ENCODE data around the gene GPER1. TPM values are rescaled to one million over a fixed set of nuclear protein-coding genes. Genes with fewer than 3 reads are reported as not detected.
"Not testable (repeated sequence)": the region's sequence is repeated elsewhere in the genome, so short reads cannot be mapped to it uniquely, and the experiment has no call there.

The GPER1 gene
- total RNA-seq, 1 donor from 2014 or later, result not detected

GRCh38 chr7:1127001-1127400 is 39.1 kb downstream of the GPER1 start:
- no peak for DNase-seq
- Mint-ChIP-seq H3K9me3 (no peaks in the 10 kb centered on the region), H3K36me3 (ENCODE audit: low read depth) (no peaks in the 10 kb centered on the region), H3K4me1 (no peaks in the 10 kb centered on the region), H3K27me3 (no peaks in the 10 kb centered on the region), H3K4me3 (no peak overlapping the region), H3K27ac (no peak overlapping the region)
- intact Hi-C loops (cut with micrococcal nuclease), result no loop called here

- no peak overlapping the region for H3K27ac Mint-ChIP-seq
- H3K27me3 Mint-ChIP-seq, result no peaks in the 10 kb centered on the region
- no peaks in the 10 kb centered on the region for H3K9me3 Mint-ChIP-seq
- H3K4me3 Mint-ChIP-seq, result no peak overlapping the region
- intact Hi-C loops (cut with micrococcal nuclease), result no loop called here
- H3K36me3 Mint-ChIP-seq (ENCODE audit: low read depth), result no peaks in the 10 kb centered on the region
- no peaks in the 10 kb centered on the region for H3K4me1 Mint-ChIP-seq
- DNase-seq, result no peak
Measured at GRCh38 chr7:1129431-1129830, 41.5 kb downstream of the GPER1 start.

DNA sequence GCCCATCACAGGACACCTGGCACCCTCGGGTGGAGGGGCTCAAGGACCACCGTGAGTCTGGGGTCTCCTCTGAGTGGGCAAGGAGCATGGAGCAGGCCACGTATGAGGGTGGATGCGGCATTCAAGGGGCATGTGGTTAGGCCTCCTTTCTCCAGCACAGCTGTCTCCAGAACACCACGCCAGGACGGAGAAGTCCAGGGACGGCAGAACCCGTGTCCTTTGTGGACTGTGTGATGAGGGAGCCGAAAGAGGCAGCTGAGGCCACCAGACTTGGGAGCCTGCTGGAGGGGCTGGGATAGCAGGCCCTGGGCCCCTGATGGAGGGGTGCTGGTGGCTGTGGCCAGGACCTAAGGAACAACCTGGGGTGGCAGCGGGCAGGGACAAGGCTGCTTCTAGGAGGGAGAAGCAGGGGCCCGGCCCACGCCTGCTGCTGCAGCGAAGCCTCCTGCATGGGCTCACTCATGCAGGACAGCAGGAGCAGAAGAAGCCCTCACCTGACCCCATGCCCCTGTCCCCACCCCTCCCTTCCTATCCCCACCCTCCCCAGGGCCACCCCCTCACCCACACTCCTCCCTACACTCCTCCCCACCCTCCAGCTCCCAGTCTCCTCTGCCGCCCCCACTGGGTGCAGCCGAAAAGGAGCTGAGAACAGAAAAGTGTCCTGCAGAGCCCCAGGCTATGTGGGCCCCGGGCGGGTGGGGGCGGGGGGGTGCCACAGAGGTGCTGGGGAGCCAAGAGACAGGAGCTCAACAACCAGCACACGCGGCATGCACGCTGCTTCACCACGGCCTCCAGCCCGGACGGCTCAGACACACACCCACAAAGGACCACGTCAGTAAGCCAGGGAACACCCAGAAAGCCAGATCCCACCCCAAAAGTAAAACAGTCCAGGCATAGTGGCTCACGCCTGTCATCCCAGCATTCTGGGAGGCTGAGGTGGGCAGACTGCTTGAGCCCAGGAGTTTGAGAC is 42.4 kb downstream of the GPER1 start:
- Mint-ChIP-seq H3K36me3 (ENCODE audit: low read depth) (no peaks in the 10 kb centered on the region), H3K4me3 (no peak overlapping the region), H3K9me3 (no peaks in the 10 kb centered on the region), H3K4me1 (no peaks in the 10 kb centered on the region), H3K27me3 (no peaks in the 10 kb centered on the region), H3K27ac (no peak overlapping the region)
- DNase-seq, result no peak
- intact Hi-C loops (cut with micrococcal nuclease), result loop anchor here (10.0 kb wide), 1 partner anchor 156 kb away; the partner anchor contains the start of gene COX19

DNA sequence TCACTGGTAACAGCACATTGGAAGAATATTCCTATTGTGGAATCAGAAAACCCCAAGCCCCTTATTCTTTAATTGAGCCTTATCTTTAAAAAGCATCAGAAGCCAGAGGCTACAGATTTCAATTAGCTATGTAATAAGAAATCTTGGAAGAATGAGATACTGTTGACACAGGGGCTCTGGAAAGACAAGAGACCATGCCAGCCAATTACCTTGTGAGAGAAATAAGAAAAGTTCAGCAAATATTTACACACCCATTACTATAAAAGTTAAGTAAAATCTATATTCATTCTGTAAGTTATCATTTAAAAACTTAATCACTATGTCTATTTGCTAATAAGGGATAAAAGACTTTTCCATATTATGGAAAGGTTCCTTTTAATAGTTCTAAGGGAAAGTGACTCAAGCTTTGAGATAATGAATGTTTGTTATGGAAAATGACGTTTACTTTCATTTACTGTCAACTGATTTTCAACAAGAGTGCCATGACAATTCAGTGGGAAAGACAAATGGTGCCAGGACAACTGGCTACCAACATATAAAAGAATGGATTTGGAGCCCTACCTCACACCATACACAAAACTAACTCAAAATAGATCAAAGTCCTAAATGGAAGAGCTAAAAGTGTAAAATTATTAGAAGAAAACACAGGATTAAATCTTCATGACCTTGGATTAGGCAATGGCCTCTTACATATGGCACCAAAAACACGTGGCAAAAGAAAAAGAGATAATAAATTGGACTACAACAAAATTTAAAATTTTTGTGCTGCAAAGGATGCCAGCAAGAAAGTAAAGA is 43.8 kb downstream of the GPER1 start:
- DNase-seq, result no peak
- H3K4me3 Mint-ChIP-seq, result no peak overlapping the region
- no peaks in the 10 kb centered on the region for H3K9me3 Mint-ChIP-seq
- no peak overlapping the region for H3K27ac Mint-ChIP-seq
- intact Hi-C loops (cut with micrococcal nuclease), result loop anchor here (10.0 kb wide), 1 partner anchor 157 kb away; the partner anchor contains the start of gene COX19
- no peaks in the 10 kb centered on the region for H3K27me3 Mint-ChIP-seq
- H3K36me3 Mint-ChIP-seq (ENCODE audit: low read depth), result no peaks in the 10 kb centered on the region
- peaks cover 1% of the 10 kb centered on the region for H3K4me1 Mint-ChIP-seq

GRCh38 chr7:1134951-1135350 is 47.0 kb downstream of the GPER1 start:
- Mint-ChIP-seq H3K4me3 (no peak overlapping the region), H3K27ac (no peak overlapping the region), H3K4me1 (peaks cover 10% of the 10 kb centered on the region), H3K36me3 (ENCODE audit: low read depth) (no peaks in the 10 kb centered on the region), H3K9me3 (no peaks in the 10 kb centered on the region), H3K27me3 (no peaks in the 10 kb centered on the region)
- intact Hi-C loops (cut with micrococcal nuclease), result loop anchor here (5.0 to 10.0 kb wide), 3 partner anchors 93 to 258 kb away; partner anchors contain the start of genes COX19, GET4 and GPR146
- DNase-seq, result no peak

DNA sequence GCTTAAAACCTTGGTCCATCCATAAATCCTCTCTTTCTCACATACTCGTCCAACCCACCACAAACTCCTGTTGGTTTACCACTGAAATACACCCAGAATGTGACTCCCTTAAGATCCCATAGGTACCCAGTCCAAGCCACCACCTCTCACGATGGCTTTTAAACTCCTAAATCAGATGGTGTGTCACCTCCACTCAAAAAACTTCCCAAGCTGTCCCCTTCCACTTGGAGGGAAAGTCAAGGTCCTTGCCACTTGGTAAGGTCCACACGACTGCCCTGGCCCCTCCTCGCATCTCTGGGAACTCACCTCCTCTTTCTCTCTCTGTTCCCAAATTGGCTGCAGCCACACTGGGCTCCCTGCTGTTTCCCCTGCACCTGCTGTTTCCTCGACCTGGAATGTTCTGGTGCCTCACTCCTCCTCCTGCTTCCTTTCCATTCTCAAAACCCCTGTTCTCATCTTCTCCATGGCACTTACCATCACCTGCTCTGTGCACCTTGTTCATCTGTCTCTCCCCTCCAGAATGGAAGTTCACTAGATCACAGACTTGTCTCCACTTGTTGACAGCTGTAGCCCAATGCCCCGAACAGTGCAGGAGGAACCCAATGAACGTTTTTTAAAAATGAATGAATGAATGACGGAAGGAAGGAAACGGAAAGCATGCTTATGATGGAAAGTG is 49.1 kb downstream of the GPER1 start:
- no peaks in the 10 kb centered on the region for H3K36me3 Mint-ChIP-seq (ENCODE audit: low read depth)
- DNase-seq, result peak; percentile 68
- H3K27me3 Mint-ChIP-seq, result no peaks in the 10 kb centered on the region
- peak overlapping the region; percentile 80 for H3K27ac Mint-ChIP-seq
- H3K4me1 Mint-ChIP-seq, result peaks cover 10% of the 10 kb centered on the region
- peak overlapping the region; percentile 79 for H3K4me3 Mint-ChIP-seq
- no peaks in the 10 kb centered on the region for H3K9me3 Mint-ChIP-seq
- intact Hi-C loops (cut with micrococcal nuclease), result loop anchor here (5.0 to 10.0 kb wide), 3 partner anchors 95 to 260 kb away; partner anchors contain the start of genes COX19, GET4 and GPR146

DNA sequence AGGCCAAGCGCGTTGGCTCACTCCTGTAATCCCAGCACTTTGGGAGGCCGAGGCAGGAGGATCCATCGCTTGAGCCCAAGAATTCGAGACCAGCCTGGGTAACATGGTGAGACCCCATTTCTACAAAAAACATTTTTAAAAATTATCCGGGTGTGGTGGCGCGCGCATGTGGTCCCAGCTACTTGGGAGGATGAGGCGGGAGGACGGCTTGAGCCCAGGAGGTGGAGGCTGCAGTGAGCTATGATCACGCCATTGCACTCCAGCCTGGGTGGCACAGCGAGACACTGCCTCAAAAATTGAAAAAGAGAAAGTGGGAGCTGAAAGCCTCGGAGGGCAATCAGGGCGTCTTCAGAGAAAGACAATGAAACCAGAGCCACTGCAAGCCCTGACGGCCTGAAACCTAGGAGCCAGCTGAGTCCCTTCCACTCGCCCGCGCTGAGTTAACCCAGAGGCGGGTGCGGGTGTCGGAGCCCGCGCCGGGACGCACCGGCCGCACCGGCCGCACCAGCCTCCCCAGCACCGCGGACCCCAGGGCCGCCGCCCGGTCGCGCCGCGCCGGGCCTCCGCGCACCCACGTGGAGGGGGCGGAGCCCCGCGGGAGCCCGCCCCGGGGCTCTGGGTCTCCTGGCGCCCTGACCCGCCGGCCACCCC is 49.7 kb downstream of the GPER1 start:
- H3K9me3 Mint-ChIP-seq, result no peaks in the 10 kb centered on the region
- no peaks in the 10 kb centered on the region for H3K36me3 Mint-ChIP-seq (ENCODE audit: low read depth)
- no peaks in the 10 kb centered on the region for H3K27me3 Mint-ChIP-seq
- intact Hi-C loops (cut with micrococcal nuclease), result loop anchor here (1.0 to 10.0 kb wide), 5 partner anchors 23 to 260 kb away; partner anchors contain the start of genes COX19, GET4, GPR146 and ZFAND2A
- peaks cover 10% of the 10 kb centered on the region for H3K4me1 Mint-ChIP-seq
- DNase-seq, result no peak
- H3K27ac Mint-ChIP-seq, result peak overlapping the region; percentile 93
- H3K4me3 Mint-ChIP-seq, result peak overlapping the region; percentile 87

DNA sequence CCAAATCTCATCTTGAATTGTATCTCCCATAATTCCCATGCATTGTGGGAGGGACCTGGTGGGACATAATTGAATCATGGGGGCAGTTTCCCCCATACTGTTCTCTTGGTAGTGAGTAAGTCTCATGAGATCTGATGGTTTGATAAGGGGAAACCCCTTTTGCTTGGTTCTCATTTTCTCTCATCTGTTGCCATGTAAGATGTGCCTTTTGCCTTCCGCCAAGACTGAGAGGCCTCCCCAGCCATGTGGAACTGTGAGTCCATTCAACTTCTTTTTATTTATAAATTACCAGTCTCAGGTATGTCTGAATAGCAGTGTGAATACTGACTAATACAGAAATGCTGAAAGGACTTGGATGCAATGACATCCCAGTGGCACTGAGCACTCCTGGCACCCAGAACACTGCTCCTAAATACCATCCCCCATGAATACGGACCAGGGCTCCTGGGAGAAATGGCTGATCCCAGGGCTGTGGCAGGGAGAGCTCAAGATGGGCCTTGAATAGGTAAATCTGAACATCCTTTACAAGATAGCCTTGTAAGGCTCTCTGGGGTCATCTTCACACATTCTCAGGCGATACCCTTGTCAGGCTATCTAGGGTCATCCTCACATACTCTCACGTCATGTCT is 52.7 kb downstream of the GPER1 start:
- H3K4me3 Mint-ChIP-seq, result no peak overlapping the region

GRCh38 chr7:1141651-1142050 is 53.7 kb downstream of the GPER1 start:
- no peaks in the 10 kb centered on the region for H3K9me3 Mint-ChIP-seq
- peak; percentile 47 for DNase-seq
- H3K27me3 Mint-ChIP-seq, result no peaks in the 10 kb centered on the region
- no peak overlapping the region for H3K4me3 Mint-ChIP-seq
- H3K4me1 Mint-ChIP-seq, result peaks cover 9% of the 10 kb centered on the region
- intact Hi-C loops (cut with micrococcal nuclease), result no loop called here
- H3K27ac Mint-ChIP-seq, result no peak overlapping the region
- no peaks in the 10 kb centered on the region for H3K36me3 Mint-ChIP-seq (ENCODE audit: low read depth)

More for the DNA sequence above, 52.7 kb downstream of the GPER1 start:
- H3K27me3 Mint-ChIP-seq, result no peaks in the 10 kb centered on the region
- H3K36me3 Mint-ChIP-seq (ENCODE audit: low read depth), result no peaks in the 10 kb centered on the region
- H3K9me3 Mint-ChIP-seq, result no peaks in the 10 kb centered on the region
- peaks cover 10% of the 10 kb centered on the region for H3K4me1 Mint-ChIP-seq
- peak; percentile 51 for DNase-seq
- intact Hi-C loops (cut with micrococcal nuclease), result no loop called here
- no peak overlapping the region for H3K27ac Mint-ChIP-seq

- Mint-ChIP-seq H3K36me3 (ENCODE audit: low read depth) (no peaks in the 10 kb centered on the region), H3K4me1 (peaks cover 4% of the 10 kb centered on the region), H3K4me3 (no peak overlapping the region), H3K9me3 (no peaks in the 10 kb centered on the region), H3K27me3 (no peaks in the 10 kb centered on the region), H3K27ac (no peak overlapping the region)
- intact Hi-C loops (cut with micrococcal nuclease), result no loop called here
- DNase-seq, result peak; percentile 51
Measured at GRCh38 chr7:1142051-1142635, 54.2 kb downstream of the GPER1 start.

- H3K9me3 Mint-ChIP-seq; H3K4me3 Mint-ChIP-seq; H3K4me1 Mint-ChIP-seq; intact Hi-C loops (cut with micrococcal nuclease); H3K36me3 Mint-ChIP-seq (ENCODE audit: low read depth); H3K27ac Mint-ChIP-seq; H3K27me3 Mint-ChIP-seq: not testable (repeated sequence)
- peak; percentile 12 for DNase-seq
Measured at GRCh38 chr7:1143031-1143430, 55.1 kb downstream of the GPER1 start.
